T-helper 22 cell (primary cell): Measurements from ENCODE around the gene DOCK1.

Source experiments
- DNase-seq: peaks from one replicate; pipeline ENCODE4 v3.0.0-alpha.2; 2020; ENCODE audit warnings: low read depth

Gene DOCK1

DNA sequence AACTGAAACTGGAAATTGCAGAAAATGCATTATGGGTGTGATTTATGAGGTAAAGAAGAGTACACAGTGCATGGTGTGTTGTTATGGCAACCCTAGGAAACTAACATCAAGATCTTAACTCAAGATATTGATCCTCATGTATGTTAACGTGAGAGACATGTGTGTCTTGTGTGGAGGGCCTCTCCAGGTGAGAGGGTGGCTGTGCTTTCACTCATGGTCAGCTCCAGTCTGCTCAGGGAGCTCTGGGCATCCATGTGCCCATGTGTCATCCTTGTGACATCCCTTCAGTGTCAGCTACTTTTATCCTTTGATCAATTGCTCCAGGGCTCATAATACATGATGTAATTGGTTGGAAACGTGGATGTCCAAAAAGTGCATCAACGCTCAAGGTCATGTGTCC lies 316.1 kb downstream of the DOCK1 start:
- DNase-seq = no peak

GRCh38 chr10:127227027-127227426 lies 321.8 kb downstream of the DOCK1 start:
- no peak for DNase-seq

GRCh38 chr10:127227663-127228062 lies 322.4 kb downstream of the DOCK1 start:
- no peak for DNase-seq

- DNase-seq = no peak
Measured at GRCh38 chr10:127228195-127228787, 323.1 kb downstream of the DOCK1 start.

GRCh38 chr10:127234306-127234800 lies 329.1 kb downstream of the DOCK1 start:
- DNase-seq = no peak

- no peak for DNase-seq
Measured at GRCh38 chr10:127236266-127236665, 331.0 kb downstream of the DOCK1 start.

DNA sequence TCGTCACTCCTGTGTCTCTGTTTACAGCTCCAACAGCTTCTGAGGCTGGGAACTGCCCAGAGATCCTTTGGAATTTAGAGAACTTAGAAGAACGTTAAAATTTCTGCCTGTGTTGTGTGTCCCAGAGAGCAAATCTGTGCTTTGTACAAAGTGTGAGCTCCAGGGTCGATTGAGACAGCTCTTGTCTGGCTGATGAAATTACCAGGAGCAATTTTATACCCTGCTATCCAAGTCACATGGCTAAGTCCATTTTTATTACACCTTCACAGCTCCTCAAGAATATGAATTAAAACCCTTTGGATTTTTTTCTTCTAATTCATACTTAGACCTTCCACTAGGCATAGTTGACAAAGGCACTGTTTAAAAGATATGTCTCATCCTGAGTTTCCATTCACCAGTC lies 337.7 kb downstream of the DOCK1 start:
- no peak for DNase-seq

GRCh38 chr10:127243490-127244272 lies 338.5 kb downstream of the DOCK1 start:
- no peak for DNase-seq

GRCh38 chr10:127245456-127245855 lies 340.2 kb downstream of the DOCK1 start:
- no peak for DNase-seq

GRCh38 chr10:127250031-127250430 lies 344.8 kb downstream of the DOCK1 start:
- DNase-seq = no peak

GRCh38 chr10:127252818-127253217 lies 347.6 kb downstream of the DOCK1 start:
- DNase-seq = no peak

DNA sequence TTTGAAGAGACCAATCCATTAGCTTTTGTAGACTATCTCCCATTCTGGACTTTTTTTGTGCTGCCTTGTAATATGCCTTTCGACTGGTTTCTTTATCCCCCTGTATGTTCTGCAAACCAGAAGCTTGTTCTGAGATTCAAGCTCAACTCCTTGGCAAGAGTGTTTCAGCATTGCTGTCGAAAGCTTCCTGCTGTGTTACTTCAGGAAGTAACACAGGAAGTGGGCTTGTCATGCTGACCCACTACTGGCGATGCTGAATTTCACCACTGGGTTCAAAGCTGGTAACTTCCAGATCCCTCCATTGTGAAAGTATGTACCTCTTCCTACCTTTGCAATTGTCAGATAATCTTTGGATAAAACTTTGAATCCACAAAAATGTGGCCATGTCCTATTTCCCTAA lies 349.0 kb downstream of the DOCK1 start:
- no peak for DNase-seq

DNA sequence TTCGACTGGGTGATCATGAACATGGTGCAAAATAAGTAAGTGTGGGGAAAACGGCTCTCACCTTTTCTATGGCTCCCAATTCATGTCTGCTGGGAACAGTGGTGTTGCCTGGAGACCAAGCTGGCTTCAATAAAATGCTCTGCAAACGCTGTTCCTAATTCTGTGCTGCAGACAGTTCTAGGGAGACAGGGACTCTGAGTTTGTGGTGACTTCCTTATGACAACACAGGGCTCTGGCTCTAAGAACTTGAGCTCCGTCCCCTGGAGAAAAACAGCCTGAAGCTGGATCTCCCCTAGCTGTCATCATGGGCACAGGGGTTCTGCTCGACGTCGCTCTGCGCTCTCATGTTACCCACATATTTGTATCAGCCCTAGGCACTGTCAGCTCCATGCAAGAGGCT lies 352.2 kb downstream of the DOCK1 start:
- no peak for DNase-seq

DNA sequence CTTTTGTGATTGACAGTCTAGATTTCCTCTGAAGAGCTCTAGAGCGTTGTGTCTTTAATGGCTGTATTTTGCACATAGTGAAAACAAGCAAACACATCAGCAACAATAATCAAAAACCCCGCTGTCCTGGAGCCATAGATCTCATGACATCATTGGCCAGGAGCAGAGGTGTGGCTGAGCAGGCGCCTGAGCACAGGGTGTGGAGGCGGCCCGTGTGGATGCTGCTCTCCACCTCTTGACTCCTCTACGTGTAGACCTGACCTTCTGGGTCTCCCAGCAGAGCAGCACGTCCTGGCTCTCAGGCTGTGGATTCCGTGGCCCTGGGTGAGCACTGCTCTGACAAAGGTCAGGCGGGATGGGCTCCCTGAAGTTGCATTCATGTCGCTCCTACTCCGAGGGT lies 354.1 kb downstream of the DOCK1 start:
- DNase-seq = no peak

DNA sequence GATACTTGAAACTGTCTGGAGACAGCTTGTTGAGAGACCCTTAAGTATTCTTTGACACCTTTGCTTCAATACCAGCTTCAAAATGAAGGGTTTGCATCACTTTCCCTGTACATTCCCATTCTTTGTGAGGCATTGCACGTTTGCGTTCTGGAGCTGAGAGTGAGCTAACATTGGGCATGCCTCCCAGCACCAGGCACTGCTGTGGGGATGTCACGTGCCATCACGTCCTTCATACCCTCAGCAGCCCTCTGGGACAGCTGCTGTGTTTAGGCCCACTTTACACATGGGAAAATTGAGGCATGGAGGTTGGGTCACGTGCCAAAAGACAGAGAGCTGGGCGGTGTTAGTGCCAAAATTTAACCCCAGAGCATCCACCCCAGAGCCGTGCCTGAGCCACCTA lies 357.4 kb downstream of the DOCK1 start:
- no peak for DNase-seq

- DNase-seq = no peak
Measured at GRCh38 chr10:127265288-127265687, 360.1 kb downstream of the DOCK1 start.

DNA sequence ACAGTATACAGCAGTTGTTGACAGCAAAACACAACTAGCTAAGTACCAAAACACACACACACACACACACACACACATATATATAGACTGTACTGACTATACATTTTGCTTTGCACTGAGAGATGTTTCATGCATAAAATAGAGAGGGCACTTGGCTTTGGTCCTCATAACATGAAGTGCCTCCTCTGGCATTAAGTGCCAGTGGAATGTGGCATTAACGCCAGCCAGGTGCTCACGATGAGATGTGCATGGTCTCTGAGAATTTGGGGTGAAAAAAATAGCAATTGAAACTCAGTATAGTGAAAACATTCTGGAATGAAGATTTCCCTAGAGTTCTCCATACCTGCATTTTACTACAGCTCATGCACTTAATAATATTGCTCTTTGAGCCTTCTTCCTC lies 361.2 kb downstream of the DOCK1 start:
- DNase-seq = no peak

GRCh38 chr10:127267442-127267841 lies 362.2 kb downstream of the DOCK1 start:
- no peak for DNase-seq

GRCh38 chr10:127272076-127272475 lies 366.8 kb downstream of the DOCK1 start:
- DNase-seq = no peak

DNA sequence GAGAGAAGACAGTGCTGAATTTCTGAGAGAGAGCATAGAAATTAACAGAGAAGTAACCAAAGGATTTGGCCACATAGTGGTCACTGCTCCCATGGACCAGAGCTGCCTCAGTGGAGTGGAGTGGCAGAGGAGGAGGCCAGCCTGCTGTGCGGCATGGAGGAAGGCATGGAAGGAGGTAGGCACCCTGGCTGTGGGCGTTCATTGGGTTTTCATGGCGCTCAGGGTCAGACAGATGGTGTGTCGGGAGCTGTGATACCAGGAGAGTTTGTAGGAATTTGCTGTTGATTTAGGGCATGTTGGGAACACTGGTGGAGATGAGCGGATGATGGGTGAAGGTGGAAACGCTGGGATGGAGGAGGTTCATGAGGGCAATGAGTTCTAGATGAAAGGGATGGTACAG lies 370.0 kb downstream of the DOCK1 start:
- no peak for DNase-seq

- no peak for DNase-seq
Measured at GRCh38 chr10:127275793-127276450, 370.7 kb downstream of the DOCK1 start.

- no peak for DNase-seq
Measured at GRCh38 chr10:127276794-127277462, 371.7 kb downstream of the DOCK1 start.

GRCh38 chr10:127278001-127278400 lies 372.8 kb downstream of the DOCK1 start:
- DNase-seq = no peak
